Measurements from ENCODE around the gene IFITM1. TPM values are rescaled to one million over a fixed set of nuclear protein-coding genes. Genes with fewer than 3 reads are reported as not detected.

IFITM1 gene
- polyA plus RNA-seq, 3 donors = 26.0 to 49.5 (median 36.3) TPM

- peak overlapping the region; percentile 76 for H2AFZ ChIP-seq (ENCODE audit: insufficient read depth, low read depth, low read length, poor library complexity, severe bottlenecking)
- DNase-seq = peak in 1 of 3 donors; percentile 12
- intact Hi-C loops (cut with micrococcal nuclease) = no loop called here
- Mint-ChIP-seq H3K27ac (peak overlapping the region in 6 of 7 donors; percentile 13 to 87 (median 52)), H3K36me3 (peaks cover 2 to 3% of the 10 kb centered on the region in 2 donors), H3K9me3 (peaks cover 13 to 22% (median 20%) of the 10 kb centered on the region in 7 donors), H3K4me1 (peaks cover 24% of the 10 kb centered on the region), H3K4me3 (peak overlapping the region in 1 of 2 donors; percentile 58), H3K27me3 (ENCODE audit: low read depth in 3 of 3) (peaks cover 5 to 10% (median 8%) of the 10 kb centered on the region in 3 donors)
- no peaks in the 10 kb centered on the region for H3K79me2 ChIP-seq (ENCODE audit: insufficient read depth, low read length)
- no peak overlapping the region for H3K9ac ChIP-seq (ENCODE audit: insufficient read depth, low read length, poor library complexity, severe bottlenecking)
- no peaks in the 10 kb centered on the region for H4K20me1 ChIP-seq (ENCODE audit: insufficient read depth, low read length)
- peaks cover 7 to 21% of the 10 kb centered on the region in 2 donors for H3K9me3 ChIP-seq (replicated peaks in 1 of 2; ENCODE audit: control insufficient read depth in 1 of 2, insufficient read depth in 1 of 2, low read length in 2 of 2)
- WGBS (ENCODE audit: insufficient coverage) = 100% methylated on average over 1 of the region's 15 CpGs
- TF ChIP-seq CTCF (IDR thresholded peaks at IDR 0.05) = no peak
- no peaks in the 10 kb centered on the region for H3K36me3 ChIP-seq (replicated peaks in 1 of 2; ENCODE audit: control insufficient read depth in 1 of 2, insufficient read depth in 2 of 2, low read length in 2 of 2)
- no peak overlapping the region for H3K4me3 ChIP-seq (replicated peaks in 1 of 3; ENCODE audit: low read depth in 2 of 3, low read length in 3 of 3)
- no peaks in the 10 kb centered on the region for H3K27me3 ChIP-seq (ENCODE audit: control insufficient read depth in 2 of 2, insufficient read depth in 2 of 2, low read length in 2 of 2)
- H3K27ac ChIP-seq (ENCODE audit: low read depth in 1 of 2, low read length in 2 of 2) = no peak overlapping the region
- peak overlapping the region; percentile 17 for H3K4me2 ChIP-seq (replicated peaks; ENCODE audit: extremely low read depth, low read length, poor library complexity, severe bottlenecking)
- H3K4me1 ChIP-seq (ENCODE audit: control insufficient read depth in 1 of 2, insufficient read depth in 2 of 2, low read length in 2 of 2) = peaks cover 16 to 17% of the 10 kb centered on the region in 2 donors
Observed at GRCh38 chr11:335779-336658, 22.2 kb downstream of the IFITM1 start.

- no peak for TF ChIP-seq CTCF (IDR thresholded peaks at IDR 0.05)
- peaks cover 26% of the 10 kb centered on the region for H3K4me1 Mint-ChIP-seq
- H3K36me3 Mint-ChIP-seq = peaks cover 1 to 2% of the 10 kb centered on the region in 2 donors
- H3K79me2 ChIP-seq (ENCODE audit: insufficient read depth, low read length) = no peaks in the 10 kb centered on the region
- 70% methylated on average over 3 of the region's 4 CpGs for WGBS (ENCODE audit: insufficient coverage)
- no peak overlapping the region for H3K27ac Mint-ChIP-seq
- peaks cover 16 to 17% of the 10 kb centered on the region in 2 donors for H3K4me1 ChIP-seq (ENCODE audit: control insufficient read depth in 1 of 2, insufficient read depth in 2 of 2, low read length in 2 of 2)
- H3K27ac ChIP-seq (ENCODE audit: low read depth in 1 of 2, low read length in 2 of 2) = no peak overlapping the region
- H3K4me3 ChIP-seq (replicated peaks in 1 of 3; ENCODE audit: low read depth in 2 of 3, low read length in 3 of 3) = no peak overlapping the region
- no peaks in the 10 kb centered on the region for H3K36me3 ChIP-seq (replicated peaks in 1 of 2; ENCODE audit: control insufficient read depth in 1 of 2, insufficient read depth in 2 of 2, low read length in 2 of 2)
- H3K9ac ChIP-seq (ENCODE audit: insufficient read depth, low read length, poor library complexity, severe bottlenecking) = no peak overlapping the region
- H3K27me3 Mint-ChIP-seq (ENCODE audit: low read depth in 3 of 3) = peaks cover 4 to 13% (median 10%) of the 10 kb centered on the region in 3 donors
- peak overlapping the region; percentile 19 for H3K4me2 ChIP-seq (replicated peaks; ENCODE audit: extremely low read depth, low read length, poor library complexity, severe bottlenecking)
- no peak for DNase-seq
- H2AFZ ChIP-seq (ENCODE audit: insufficient read depth, low read depth, low read length, poor library complexity, severe bottlenecking) = peak overlapping the region; percentile 46
- peaks cover under 1 to 13% of the 10 kb centered on the region in 2 donors for H3K9me3 ChIP-seq (replicated peaks in 1 of 2; ENCODE audit: control insufficient read depth in 1 of 2, insufficient read depth in 1 of 2, low read length in 2 of 2)
- H3K9me3 Mint-ChIP-seq = peaks cover 6 to 17% (median 13%) of the 10 kb centered on the region in 7 donors
- no peaks in the 10 kb centered on the region for H3K27me3 ChIP-seq (ENCODE audit: control insufficient read depth in 2 of 2, insufficient read depth in 2 of 2, low read length in 2 of 2)
- H4K20me1 ChIP-seq (ENCODE audit: insufficient read depth, low read length) = no peaks in the 10 kb centered on the region
- H3K4me3 Mint-ChIP-seq = peak overlapping the region in 1 of 2 donors; percentile 65
- intact Hi-C loops (cut with micrococcal nuclease) = no loop called here
Observed at GRCh38 chr11:336659-337198, 22.9 kb downstream of the IFITM1 start.
